ENCODE data around the gene GTPBP1.

The GTPBP1 gene

GRCh38 chr22:38700789-38701628, 4.7 kb upstream of the GTPBP1 start, which contains the start of gene JOSD1:
TSS of gene JOSD1 (minus strand) at chr22:38700943. CDS start at chr22:38699987, 956 bp downstream.
- DNase-seq (ENCODE audit: low read depth in 1 of 2, low spot score in 1 of 2), result peak; percentile 94 to 97

- DNase-seq (ENCODE audit: low read depth in 1 of 2, low spot score in 1 of 2), result no peak
Measured at GRCh38 chr22:38704654-38705234, 1.0 kb upstream of the GTPBP1 start.

GRCh38 chr22:38706101-38706900, 557 bp downstream of the GTPBP1 start:
- DNase-seq (ENCODE audit: low read depth in 1 of 2, low spot score in 1 of 2), result peak in 1 of 2 donors; percentile 23

GRCh38 chr22:38706901-38707195, 1.1 kb downstream of the GTPBP1 start:
- no peak for DNase-seq (ENCODE audit: low read depth in 1 of 2, low spot score in 1 of 2)

- no peak for DNase-seq (ENCODE audit: low read depth in 1 of 2, low spot score in 1 of 2)
Measured at GRCh38 chr22:38707346-38707745, 1.6 kb downstream of the GTPBP1 start.

GRCh38 chr22:38707984-38708383, 2.2 kb downstream of the GTPBP1 start:
- DNase-seq (ENCODE audit: low read depth in 1 of 2, low spot score in 1 of 2), result no peak

GRCh38 chr22:38709306-38709705, 3.6 kb downstream of the GTPBP1 start:
- DNase-seq (ENCODE audit: low read depth in 1 of 2, low spot score in 1 of 2), result no peak

GRCh38 chr22:38710351-38710750, 4.6 kb downstream of the GTPBP1 start:
- DNase-seq (ENCODE audit: low read depth in 1 of 2, low spot score in 1 of 2), result no peak

GRCh38 chr22:38710866-38711265, 5.1 kb downstream of the GTPBP1 start:
- no peak for DNase-seq (ENCODE audit: low read depth in 1 of 2, low spot score in 1 of 2)

GRCh38 chr22:38712486-38713207, 6.9 kb downstream of the GTPBP1 start:
- no peak for DNase-seq (ENCODE audit: low read depth in 1 of 2, low spot score in 1 of 2)

- DNase-seq (ENCODE audit: low read depth in 1 of 2, low spot score in 1 of 2), result no peak
Measured at GRCh38 chr22:38713921-38714320, 8.2 kb downstream of the GTPBP1 start.

- DNase-seq (ENCODE audit: low read depth in 1 of 2, low spot score in 1 of 2), result no peak
Measured at GRCh38 chr22:38715176-38715764, 9.5 kb downstream of the GTPBP1 start.

- no peak for DNase-seq (ENCODE audit: low read depth in 1 of 2, low spot score in 1 of 2)
Measured at GRCh38 chr22:38715852-38716251, 10.1 kb downstream of the GTPBP1 start.

- DNase-seq (ENCODE audit: low read depth in 1 of 2, low spot score in 1 of 2), result no peak
Measured at GRCh38 chr22:38716271-38716670, 10.5 kb downstream of the GTPBP1 start.

- no peak for DNase-seq (ENCODE audit: low read depth in 1 of 2, low spot score in 1 of 2)
Measured at GRCh38 chr22:38716826-38717225, 11.1 kb downstream of the GTPBP1 start.

- no peak for DNase-seq (ENCODE audit: low read depth in 1 of 2, low spot score in 1 of 2)
Measured at GRCh38 chr22:38717244-38717643, 11.5 kb downstream of the GTPBP1 start.

GRCh38 chr22:38718414-38718813, 12.7 kb downstream of the GTPBP1 start:
- no peak for DNase-seq (ENCODE audit: low read depth in 1 of 2, low spot score in 1 of 2)

- DNase-seq (ENCODE audit: low read depth in 1 of 2, low spot score in 1 of 2), result no peak
Measured at GRCh38 chr22:38719196-38719595, 13.5 kb downstream of the GTPBP1 start.

- no peak for DNase-seq (ENCODE audit: low read depth in 1 of 2, low spot score in 1 of 2)
Measured at GRCh38 chr22:38720350-38720749, 14.6 kb downstream of the GTPBP1 start.

- DNase-seq (ENCODE audit: low read depth in 1 of 2, low spot score in 1 of 2), result no peak
Measured at GRCh38 chr22:38721551-38721950, 15.8 kb downstream of the GTPBP1 start.

- DNase-seq (ENCODE audit: low read depth in 1 of 2, low spot score in 1 of 2), result no peak
Measured at GRCh38 chr22:38724176-38724575, 18.4 kb downstream of the GTPBP1 start.
